GM23338 (cell line): Measurements from ENCODE around the gene FBXO30.

Experiments used
- CREB1 ChIP-seq: fragments of 250-450 bp; sonication (Bioruptor Pico); IDR thresholded peaks from 2 replicates; pipeline ENCODE4 v1.5.0; 2020; ENCODE audit warnings: low read depth, mild to moderate bottlenecking, moderate library complexity
- CTCF ChIP-seq, 2 experiments: fragments of 200-600 bp in 1 of 2; sonication (generic) in 1 of 2; conservative IDR thresholded peaks; 2 replicates each; pipeline versions ENCODE4 v1.5.1 to v1.6.1; 2016 to 2017; ENCODE audit warnings: antibody characterized with exemption in 2 of 2, low read depth in 2 of 2, mild to moderate bottlenecking in 2 of 2, moderate library complexity in 1 of 2
- EZH2 ChIP-seq: fragments of 200-600 bp; sonication (generic); IDR thresholded peaks from one replicate; pipeline ENCODE4 v1.8.0; 2017; ENCODE audit warnings: antibody characterized with exemption, mild to moderate bottlenecking, low read depth; ENCODE audit not compliant: unreplicated experiment
- EZH2phosphoT487 ChIP-seq: fragments of 200-600 bp; sonication (generic); IDR thresholded peaks from one replicate; pipeline ENCODE4 v1.8.1; 2018; ENCODE audit warnings: antibody characterized with exemption; ENCODE audit not compliant: unreplicated experiment
- JUNB ChIP-seq: IDR thresholded peaks from one replicate; pipeline ENCODE4 v1.6.1; 2016; ENCODE audit warnings: antibody characterized with exemption; ENCODE audit not compliant: unreplicated experiment
- POLR2AphosphoS5 ChIP-seq: IDR thresholded peaks from 2 replicates; pipeline ENCODE4 v1.6.1; 2016; ENCODE audit warnings: antibody characterized with exemption, low read depth
- STAT1 ChIP-seq: IDR thresholded peaks from one replicate; pipeline ENCODE4 v1.6.1; 2016; ENCODE audit warnings: antibody characterized with exemption; ENCODE audit not compliant: unreplicated experiment
- ZNF114 ChIP-seq: fragments of 250-450 bp; sonication (Bioruptor Pico); IDR thresholded peaks from 2 replicates; pipeline ENCODE4 v1.5.0; 2020; ENCODE audit warnings: mild to moderate bottlenecking, moderate library complexity
- ZNF331 ChIP-seq: fragments of 250-450 bp; sonication (Bioruptor Pico); IDR thresholded peaks from 2 replicates; pipeline ENCODE4 v1.5.0; 2020; ENCODE audit warnings: low read depth, mild to moderate bottlenecking, moderate library complexity
- TF ChIP-seq, protein P1 (sequence below): IDR thresholded peaks from one replicate; pipeline ENCODE4 v1.6.1; 2018; ENCODE audit warnings: antibody characterized with exemption; ENCODE audit not compliant: unreplicated experiment
- TF ChIP-seq, protein P2 (sequence below): IDR thresholded peaks from 2 replicates; pipeline ENCODE4 v1.6.1; 2016; ENCODE audit warnings: antibody characterized with exemption

- no peak for TF ChIP-seq EZH2phosphoT487
- TF ChIP-seq CTCF (conservative IDR thresholded peaks at IDR 0.05; ENCODE audit: low read depth in 2 of 2) = no peak
- TF ChIP-seq ZNF331 (CRISPR knock-in tag) = no peak
- TF ChIP-seq, protein P1, sequence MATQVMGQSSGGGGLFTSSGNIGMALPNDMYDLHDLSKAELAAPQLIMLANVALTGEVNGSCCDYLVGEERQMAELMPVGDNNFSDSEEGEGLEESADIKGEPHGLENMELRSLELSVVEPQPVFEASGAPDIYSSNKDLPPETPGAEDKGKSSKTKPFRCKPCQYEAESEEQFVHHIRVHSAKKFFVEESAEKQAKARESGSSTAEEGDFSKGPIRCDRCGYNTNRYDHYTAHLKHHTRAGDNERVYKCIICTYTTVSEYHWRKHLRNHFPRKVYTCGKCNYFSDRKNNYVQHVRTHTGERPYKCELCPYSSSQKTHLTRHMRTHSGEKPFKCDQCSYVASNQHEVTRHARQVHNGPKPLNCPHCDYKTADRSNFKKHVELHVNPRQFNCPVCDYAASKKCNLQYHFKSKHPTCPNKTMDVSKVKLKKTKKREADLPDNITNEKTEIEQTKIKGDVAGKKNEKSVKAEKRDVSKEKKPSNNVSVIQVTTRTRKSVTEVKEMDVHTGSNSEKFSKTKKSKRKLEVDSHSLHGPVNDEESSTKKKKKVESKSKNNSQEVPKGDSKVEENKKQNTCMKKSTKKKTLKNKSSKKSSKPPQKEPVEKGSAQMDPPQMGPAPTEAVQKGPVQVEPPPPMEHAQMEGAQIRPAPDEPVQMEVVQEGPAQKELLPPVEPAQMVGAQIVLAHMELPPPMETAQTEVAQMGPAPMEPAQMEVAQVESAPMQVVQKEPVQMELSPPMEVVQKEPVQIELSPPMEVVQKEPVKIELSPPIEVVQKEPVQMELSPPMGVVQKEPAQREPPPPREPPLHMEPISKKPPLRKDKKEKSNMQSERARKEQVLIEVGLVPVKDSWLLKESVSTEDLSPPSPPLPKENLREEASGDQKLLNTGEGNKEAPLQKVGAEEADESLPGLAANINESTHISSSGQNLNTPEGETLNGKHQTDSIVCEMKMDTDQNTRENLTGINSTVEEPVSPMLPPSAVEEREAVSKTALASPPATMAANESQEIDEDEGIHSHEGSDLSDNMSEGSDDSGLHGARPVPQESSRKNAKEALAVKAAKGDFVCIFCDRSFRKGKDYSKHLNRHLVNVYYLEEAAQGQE = no peak
- TF ChIP-seq JUNB = no peak
- TF ChIP-seq EZH2 = no peak
- TF ChIP-seq STAT1 = no peak
- TF ChIP-seq POLR2AphosphoS5 = no peak
- TF ChIP-seq CREB1 (CRISPR knock-in tag) = no peak
- TF ChIP-seq, protein P2, sequence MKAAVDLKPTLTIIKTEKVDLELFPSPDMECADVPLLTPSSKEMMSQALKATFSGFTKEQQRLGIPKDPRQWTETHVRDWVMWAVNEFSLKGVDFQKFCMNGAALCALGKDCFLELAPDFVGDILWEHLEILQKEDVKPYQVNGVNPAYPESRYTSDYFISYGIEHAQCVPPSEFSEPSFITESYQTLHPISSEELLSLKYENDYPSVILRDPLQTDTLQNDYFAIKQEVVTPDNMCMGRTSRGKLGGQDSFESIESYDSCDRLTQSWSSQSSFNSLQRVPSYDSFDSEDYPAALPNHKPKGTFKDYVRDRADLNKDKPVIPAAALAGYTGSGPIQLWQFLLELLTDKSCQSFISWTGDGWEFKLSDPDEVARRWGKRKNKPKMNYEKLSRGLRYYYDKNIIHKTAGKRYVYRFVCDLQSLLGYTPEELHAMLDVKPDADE = no peak
- TF ChIP-seq ZNF114 (CRISPR knock-in tag) = no peak
Observed at GRCh38 chr6:145752638-145753037, 62.0 kb downstream of the FBXO30 start.
